DMS114 treated with DMSO at 0.1 percent for 48 hours (cell line): Measurements from ENCODE around the gene STRBP.

ENCODE experiments used
- DNase-seq: peaks from one replicate; lab custom pipeline; 2025; ENCODE audit not compliant: unreplicated experiment; lab: John Stamatoyannopoulos, UW

STRBP gene

DNA sequence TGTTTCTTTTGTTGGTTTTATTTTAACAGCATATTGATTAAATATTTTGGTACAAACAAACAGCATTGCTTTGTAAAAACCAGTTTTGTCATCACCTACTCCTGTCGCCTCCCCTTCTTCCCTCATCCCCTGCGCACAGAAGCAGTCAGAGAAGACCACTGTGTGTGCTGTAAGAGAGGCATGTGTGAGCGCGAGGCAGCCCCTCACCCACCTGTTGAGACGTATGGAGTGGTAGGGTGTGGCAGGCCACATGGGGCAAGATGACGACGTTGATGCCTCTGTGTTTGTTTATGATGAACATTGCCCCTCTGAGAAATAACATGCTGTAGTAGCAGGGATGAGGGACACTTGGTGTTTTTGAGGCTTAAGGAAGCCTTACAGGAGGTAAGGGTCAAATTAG, 163.6 kb downstream of the STRBP start:
- DNase-seq = no peak

DNA sequence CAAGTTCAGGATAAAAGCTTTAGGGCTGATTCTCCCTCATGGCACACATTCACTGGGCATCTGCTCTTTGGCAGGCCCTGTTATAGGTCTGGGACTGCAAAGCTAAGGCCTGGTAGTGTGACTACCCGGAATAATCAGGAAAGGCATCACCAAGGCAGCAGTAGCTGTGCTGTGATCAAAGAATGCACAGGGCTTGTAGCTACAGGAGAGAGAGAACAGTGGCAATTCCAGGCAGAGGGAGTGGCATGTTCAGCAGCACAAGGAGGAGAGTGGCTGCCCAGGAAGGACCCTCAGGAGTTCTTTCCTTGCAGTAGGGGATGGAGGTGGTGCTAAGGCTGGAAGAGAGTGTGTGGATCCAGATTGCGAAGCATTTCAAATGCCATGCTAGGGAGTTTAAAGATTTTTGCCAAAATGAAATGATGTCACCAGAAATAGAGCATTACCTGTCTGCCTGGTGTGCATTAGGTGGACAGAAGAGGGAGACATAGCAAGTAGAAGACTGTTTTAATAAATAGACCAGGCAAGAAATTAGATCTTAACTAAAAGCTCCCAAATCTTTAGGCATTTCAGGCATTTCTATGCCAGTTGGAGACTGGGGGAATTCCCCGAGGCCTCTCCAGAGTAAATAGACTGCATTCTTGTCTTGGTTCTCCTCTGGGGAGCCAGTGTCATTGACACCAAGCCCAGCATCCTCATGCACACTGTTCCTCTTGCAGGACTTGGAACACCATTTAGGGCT, 165.8 kb downstream of the STRBP start:
- DNase-seq = no peak

DNA sequence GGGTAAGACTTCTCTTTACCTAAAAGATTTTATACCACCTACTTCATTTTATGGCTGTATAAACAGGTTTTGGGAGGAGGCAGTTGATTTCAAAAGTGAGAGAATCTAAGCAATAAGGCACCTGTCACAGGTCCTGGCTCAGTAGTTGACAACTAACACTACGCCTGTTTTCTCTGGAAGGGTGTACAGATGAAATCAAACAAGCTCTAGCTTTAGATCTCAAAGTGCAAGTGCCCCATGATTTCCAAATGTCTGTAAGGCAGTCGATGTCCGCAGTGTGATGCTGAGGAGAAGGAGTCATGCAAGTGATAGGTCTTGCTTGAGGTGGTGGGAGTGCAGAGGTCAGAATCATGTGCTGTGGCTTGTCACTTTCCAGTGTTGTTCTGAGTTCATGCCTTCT, 168.8 kb downstream of the STRBP start:
- DNase-seq = no peak

DNA sequence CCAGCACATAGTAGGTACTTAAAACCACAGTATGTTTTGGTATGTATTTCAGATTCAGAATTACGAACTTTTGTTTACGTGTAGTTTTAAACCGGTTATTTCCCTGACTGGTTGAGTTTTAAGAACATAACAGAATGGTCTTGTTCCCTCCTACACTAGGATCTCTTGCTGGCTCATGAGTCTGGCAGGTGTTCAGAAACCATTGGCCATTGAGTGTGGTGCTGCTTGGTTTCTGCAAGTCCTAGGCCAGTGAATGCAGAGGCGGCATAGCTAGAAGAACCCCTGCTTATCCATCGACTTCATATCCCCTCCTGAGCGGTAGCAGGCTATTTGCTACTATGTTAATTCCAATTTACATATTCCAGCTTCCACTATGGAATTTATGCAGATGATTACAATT, 169.3 kb downstream of the STRBP start:
- no peak for DNase-seq

DNA sequence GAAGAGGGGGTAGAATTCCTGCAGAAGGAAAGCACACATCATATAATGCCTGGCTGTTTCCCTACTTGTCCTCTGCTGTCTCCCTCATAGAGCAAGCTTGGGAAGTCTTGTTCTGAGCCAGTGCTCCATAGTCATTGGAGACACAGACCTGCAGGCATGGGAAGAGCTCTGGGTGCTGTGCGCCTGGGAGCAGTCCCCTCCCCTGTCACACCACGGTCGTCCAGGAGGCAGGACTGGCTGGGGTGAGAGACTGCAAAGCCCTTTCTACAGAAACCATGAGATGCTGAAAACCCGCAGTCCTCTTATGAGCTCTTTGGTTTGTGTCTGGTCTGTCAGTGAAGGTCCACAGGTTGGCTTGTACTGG, 170.3 kb downstream of the STRBP start:
- DNase-seq = no peak

DNA sequence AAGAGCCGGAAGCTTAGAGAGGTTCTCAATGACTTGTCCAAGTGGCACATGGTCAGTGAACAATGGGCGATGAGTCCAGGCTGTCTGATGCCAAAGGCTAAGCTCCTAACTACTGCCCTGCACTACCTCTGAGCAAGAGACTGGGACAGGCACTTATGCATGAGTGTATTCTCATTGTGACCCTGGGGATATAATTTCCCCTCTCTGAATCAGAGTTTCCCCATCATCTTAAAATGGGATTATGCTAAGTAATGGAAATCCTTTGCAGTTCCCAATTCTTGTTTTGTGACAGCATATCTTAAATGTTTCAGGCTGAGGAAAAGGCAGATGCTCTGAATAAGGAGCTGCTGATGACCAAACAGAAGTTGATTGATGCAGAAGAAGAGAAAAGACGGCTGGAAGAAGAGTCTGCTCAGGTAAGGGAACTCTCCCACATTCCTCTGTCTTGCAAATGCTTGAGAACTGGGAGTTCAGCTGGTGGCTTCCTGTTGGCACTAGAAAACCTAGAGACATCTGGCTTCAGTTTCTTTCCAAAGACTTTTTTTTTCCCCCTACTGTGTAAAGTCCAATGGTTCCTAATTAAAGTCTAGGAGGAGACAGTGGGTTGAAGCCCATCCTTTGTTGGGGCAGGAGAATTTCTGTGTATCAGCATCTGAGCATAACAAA, 170.8 kb downstream of the STRBP start:
- no peak for DNase-seq

DNA sequence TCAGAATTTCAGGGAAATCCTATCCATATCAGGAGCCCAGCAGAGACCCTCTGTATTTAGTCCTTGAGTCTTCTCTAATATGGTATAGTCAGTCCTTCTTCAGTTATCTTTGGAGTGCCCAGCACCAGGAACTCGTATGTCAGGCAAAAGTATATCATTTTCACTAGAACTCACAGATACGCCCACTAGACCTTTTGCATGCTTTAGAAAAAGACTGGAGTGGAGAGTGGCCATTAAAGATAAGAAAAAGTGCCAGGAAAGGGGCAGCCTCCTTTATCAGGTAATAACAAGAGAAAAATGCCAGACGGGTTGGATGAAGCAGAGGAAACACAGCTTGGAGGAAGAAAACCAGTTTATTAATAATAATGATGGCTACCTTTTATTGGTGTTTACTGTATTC, 171.4 kb downstream of the STRBP start:
- DNase-seq = no peak

DNA sequence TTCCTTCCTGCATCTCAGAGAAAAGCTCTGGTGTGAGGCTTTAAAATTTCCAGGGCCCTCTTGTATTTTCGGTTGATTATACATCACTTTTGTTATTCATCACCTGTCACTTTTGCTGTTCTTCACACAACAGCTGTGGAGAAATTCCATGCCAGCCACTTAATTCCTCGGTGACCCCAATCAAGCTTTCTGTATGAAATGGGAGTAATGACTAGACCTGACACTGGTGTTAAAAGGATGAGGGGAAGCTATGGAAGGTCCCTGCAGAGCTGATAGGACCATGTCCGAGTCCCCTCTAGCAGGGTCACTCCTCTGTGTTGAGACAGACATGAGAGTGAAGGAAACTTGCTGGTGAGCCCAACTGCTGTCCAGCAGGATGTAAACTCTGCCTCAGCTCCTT, 175.2 kb downstream of the STRBP start:
- DNase-seq = no peak

DNA sequence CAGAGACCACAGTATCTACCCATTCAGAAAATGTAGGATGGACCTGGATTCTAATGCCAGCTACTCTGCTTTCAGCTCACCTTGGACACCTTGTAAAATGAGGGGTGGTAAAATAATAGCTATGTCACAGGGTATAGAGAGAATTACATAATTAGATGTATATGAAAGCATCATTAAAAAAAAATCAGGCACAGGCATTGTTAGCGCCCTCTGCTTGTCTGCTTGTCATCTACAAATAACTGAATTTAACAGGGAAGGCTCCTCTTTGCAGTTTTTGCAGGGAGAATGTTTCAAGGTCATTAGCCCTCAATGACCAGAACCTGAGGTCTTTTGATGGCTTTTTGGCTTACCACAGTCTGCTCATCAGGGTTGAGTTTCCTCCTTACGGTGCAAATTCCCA, 176.9 kb downstream of the STRBP start:
- no peak for DNase-seq

DNA sequence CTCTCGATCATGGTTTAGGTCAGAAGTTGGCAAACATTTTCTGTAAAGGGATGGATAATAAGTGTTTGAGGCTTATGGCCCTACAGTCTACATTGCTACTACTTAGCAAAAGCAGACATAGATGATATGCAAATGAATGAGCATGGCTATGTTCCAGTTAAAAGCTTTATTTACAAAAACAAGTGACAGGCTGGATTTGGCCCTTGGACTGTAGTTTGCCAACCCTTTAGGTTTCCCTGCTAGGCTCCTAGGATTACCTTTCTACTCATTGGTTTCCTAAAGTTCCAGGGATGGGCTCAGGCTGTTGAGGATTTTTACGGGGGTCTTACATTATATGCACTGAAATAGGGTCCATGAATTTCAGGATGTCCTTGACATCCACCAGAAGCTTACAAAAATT, 177.4 kb downstream of the STRBP start:
- DNase-seq = no peak

DNA sequence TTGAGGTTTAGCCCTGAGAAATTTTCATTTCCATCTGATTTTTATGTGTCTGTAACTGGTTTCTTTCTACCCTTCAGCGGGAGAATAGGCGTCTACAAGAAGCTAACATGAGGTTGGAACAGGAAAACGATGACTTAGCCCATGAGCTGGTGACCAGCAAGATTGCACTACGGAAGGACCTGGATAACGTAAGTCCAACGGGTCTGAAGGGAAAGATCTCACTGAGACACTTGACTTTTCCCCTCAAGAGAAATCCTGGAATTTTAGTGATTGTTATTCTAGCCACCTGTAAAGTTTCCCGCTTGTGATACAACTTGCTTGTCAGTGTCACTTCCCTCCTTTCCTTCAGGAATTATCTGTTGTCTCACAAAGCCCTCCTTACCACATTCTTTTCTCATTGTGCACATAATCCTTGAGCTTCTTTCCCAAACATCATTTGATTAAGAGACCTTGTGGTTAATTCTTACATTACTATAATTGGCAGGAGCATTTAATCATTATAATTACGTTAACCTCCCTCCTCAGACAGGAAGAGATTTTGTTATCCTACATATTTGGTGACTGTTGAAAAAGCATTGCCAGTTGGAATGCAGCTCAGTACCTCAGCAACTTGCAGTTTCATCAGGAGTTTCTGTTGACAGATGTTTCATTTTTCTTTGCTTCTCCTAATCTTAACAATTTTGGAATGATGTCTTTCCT, 178.0 kb downstream of the STRBP start:
- DNase-seq = no peak

DNA sequence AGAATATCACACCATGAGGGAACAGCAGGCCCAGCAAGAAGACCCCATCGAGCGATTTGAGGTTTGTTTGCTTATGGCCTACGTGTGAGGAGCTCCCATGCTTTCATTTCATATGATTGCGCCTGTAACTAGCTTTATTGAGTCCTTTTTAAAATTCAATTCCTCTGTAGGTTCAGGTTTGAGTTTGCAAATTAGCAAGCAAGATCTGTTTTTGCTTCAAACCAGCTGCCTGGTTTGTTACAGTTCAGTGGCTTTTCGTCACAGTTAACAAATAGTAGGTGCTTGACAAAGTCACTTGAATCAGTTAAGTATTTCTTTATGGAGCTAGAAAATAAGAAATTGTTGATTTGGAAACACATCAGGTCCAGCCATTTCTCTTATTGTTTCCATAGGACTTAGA, 178.6 kb downstream of the STRBP start:
- no peak for DNase-seq

DNA sequence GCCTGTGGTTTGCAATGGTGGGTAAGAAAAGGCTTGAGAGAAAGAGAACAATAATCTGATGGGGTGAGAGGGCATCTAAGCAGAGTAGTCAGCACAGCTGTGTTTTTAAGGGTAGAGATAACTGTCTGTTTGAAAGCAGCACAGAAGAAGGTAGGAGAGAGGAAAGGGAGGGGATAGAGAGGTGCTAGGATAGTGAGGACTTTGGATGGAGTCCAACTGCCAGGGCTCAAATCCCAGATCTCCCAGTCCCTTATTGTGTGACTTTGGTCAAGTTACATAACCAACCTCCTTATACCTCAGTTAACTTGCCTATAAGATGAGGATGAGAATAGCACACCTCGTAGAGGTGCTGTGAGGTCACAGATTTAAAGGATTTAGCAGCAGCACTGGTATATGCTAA, 179.3 kb downstream of the STRBP start:
- DNase-seq = no peak

DNA sequence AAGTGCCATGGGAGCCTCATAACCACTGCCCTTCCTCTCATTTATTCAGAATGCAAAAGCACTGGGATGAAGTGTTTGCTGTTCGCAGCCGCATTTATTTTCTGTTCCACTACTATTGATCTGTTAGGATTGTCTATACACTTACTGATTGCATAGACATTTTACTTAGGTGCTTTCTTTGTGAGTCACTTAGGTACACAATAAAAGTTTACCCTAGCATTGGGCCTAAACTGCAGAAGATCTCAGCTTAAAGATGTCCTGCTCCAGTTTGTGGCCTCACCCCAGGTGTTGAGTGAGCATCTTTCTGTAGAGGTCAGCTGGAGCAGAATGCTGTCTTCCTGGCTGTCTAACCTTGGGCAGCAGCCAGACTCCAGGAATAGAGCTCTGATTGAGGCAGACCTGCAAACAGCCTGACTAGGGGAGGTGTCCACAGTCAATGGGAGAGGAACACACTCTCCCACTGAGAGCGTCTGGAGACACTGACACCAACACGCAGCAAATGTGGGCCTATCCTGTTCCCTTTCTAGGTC, 181.0 kb downstream of the STRBP start:
- no peak for DNase-seq

DNA sequence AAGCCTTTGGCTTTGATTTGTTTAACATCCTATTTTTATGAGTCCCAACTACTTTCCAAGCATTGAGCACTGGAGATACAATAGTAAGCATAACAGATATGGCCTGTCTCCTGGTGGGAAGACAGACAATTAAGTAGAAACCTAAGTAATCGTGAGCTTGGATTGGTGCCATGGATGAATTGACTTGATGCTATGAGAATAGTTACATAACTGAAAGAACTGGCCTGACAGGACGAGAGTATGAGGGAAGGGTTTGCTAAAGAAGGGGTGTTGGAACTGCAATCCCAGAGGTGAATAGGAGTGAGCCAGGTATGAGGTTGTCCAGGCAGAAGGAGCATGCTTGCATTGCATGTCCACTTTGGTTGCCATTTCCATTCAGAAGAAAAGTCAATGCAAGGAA, 182.5 kb downstream of the STRBP start:
- DNase-seq = no peak

DNA sequence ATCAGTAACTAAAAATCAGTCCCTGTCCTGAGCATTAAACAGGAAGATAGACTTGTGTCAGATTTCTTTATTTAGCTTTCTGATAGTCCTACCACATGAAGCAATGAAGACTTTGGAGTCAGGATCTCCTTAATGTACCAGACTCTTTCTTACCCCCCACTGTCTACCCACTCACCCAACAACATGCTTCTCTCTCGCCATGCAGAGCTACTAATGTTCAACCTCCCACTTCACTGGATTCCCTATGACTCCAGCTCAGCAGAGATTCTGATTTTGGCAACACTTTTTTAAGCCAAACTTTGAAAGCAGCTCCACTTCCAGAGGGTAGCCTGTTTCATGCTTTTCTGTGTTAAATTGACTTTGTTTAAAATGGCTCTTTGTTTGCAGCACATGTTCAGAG, 184.1 kb downstream of the STRBP start:
- DNase-seq = no peak

DNA sequence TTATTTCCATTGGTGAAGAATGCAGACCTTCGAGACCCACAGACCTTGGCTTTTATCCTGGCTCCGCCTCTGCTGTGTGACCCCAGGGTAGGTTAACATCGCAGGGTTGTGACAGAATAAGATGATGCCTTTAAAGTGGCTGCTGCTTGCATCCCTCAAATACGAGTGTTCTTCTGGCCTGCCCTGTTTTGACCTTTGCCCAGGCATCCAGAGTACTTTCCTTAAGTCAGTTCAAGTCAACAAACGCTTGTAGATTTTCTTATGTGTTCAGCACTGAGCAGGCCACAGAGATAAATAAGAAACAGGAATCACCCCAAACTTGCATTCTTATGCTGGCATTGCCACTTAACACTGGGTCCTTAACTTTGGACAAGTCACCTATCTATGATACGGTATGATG, 184.7 kb downstream of the STRBP start:
- DNase-seq = no peak

DNA sequence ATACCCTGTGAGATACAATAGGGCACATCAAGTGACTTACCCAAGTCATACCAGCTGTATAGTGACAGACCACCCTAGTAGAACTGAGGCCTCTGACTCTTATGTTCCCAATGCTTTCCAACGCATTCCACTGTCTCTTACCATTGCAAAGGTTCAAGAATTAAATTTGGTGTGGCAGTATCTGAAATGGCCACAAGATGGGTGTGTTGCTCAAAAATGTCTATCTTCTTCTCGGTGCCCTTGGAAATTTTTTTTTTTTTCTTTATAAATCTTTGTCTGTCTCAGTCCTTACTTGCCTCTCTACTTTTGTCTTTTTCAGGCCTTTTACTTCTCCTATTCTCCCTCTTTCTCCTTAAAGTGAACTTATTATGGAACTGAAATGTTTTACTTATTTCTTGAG, 186.6 kb downstream of the STRBP start:
- peak; percentile 29 for DNase-seq

DNA sequence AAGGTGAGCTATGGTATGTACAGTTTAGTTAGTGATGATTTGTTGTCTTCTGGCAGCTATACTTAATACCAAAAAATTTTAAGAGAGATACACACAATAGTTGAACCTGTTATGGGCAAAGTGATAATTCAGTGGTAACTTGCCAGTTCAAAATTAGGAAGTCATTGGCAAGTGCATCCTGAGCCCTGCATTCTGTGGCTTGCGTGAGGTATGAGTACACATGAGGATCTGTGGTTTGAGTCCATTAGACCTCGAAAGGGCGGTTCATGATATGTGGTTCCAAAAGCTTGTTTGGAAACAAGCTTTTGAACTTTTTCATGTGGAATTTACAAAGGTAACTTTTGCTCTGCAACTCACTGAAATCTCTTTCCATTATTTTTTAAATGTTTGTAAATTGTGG, 187.9 kb downstream of the STRBP start:
- DNase-seq = no peak

DNA sequence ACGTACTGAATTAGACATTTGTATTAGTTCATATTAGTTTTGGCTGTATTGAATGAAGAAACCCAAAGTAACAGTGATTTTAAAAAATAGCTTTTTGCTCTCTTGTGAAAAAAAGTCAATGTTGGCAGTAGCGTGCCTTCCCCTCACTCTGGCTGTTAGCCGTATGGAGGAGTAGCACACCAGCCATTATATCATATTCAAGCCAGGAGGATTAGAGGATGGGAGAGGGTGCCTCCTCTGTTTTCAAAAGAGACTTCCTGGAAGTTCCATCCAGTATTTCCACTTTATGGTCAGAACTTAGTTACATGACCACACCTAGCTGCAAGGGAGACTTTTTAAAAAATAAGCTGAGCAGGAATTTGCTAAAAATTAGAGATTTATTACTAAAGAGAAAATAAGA, 193.8 kb downstream of the STRBP start:
- DNase-seq = no peak

DNA sequence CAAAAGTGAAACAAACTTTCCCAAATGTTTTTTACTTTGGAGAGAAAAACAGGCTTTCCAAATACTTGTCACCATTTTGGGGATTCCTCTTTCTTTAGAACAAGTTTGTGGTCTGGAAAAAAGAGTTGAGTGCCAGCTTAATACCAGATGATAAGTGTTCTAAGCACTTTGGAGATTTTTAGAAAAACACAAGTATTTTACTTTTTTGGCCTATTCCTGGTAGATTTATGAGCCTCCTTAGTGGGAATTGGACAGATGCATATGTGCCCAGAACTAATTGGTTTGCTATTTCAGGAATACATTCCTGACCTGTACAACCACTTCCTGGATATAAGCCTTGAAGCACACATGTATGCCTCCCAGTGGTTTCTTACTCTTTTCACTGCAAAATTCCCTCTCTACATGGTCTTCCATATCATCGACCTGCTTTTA, 194.4 kb downstream of the STRBP start:
- DNase-seq = no peak

DNA sequence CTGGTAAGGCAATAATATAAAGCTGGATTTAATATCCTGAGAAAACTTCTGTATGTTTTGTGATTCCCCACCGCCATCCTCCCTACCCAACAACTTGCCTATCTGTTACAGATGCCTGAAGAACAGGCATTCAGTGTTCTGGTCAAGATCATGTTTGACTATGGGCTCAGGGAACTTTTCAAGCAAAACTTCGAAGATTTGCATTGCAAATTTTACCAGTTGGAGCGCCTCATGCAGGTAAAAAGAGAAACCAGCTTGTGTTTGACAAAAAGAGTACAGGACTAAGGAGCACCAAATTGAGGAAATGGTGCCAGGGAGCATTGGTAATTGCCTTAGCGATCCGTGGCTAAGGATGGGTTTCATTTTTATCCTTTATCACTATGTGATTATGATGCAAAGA, 194.9 kb downstream of the STRBP start:
- DNase-seq = no peak
